IPS-18c (cell line): Measurements from ENCODE around the gene WNT8B.
A peak's percentile ranks its signal among the peaks of the same experiment; 100 is the strongest.

ENCODE experiments used
- H3K4me3 ChIP-seq: 2 replicates; pipeline ENCODE4 v1.7.0; 2013; ENCODE audit warnings: low read depth, mild to moderate bottlenecking, low read length, moderate library complexity; ENCODE audit not compliant: insufficient read depth
- H3K9me3 ChIP-seq: one replicate; pipeline ENCODE4 v1.6.1; 2013; ENCODE audit warnings: mild to moderate bottlenecking, low read length, moderate library complexity; ENCODE audit not compliant: control insufficient read depth, insufficient read depth

Gene WNT8B

GRCh38 chr10:100529475-100530298 is 66.9 kb downstream of the WNT8B start, which contains the start of gene NDUFB8:
Gene NDUFB8 (minus strand): TSS chr10:100529871. CDS start chr10:100529851, 20 bp downstream.
- Histone ChIP-seq H3K4me3 (peak within 1 kb of the TSS; percentile 92), H3K9me3 (no peaks in the 10 kb centered on the region)

GRCh38 chr10:100531761-100532160 is 69.0 kb downstream of the WNT8B start:
- H3K4me3 ChIP-seq: no peak overlapping the region
- H3K9me3 ChIP-seq: no peaks in the 10 kb centered on the region
